ENCODE results near the gene GPA33.

Gene GPA33

GRCh38 chr1:167117225-167117624 lies 27.0 kb upstream of the GPA33 start:
- DNase-seq (ENCODE audit: low read depth), result no peak

GRCh38 chr1:167116174-167116573 lies 26.0 kb upstream of the GPA33 start:
- DNase-seq (ENCODE audit: low read depth), result no peak

GRCh38 chr1:167115655-167116054 lies 25.5 kb upstream of the GPA33 start:
- DNase-seq (ENCODE audit: low read depth), result no peak

- no peak for DNase-seq (ENCODE audit: low read depth)
These were observed 24.5 kb upstream of the GPA33 start for GRCh38 chr1:167114725-167115124.

GRCh38 chr1:167111868-167112709 lies 21.9 kb upstream of the GPA33 start:
- no peak for DNase-seq (ENCODE audit: low read depth)

- DNase-seq (ENCODE audit: low read depth), result no peak
These were observed 20.4 kb upstream of the GPA33 start for GRCh38 chr1:167110586-167110985.

- DNase-seq (ENCODE audit: low read depth), result no peak
These were observed 18.9 kb upstream of the GPA33 start for GRCh38 chr1:167109125-167109524.

GRCh38 chr1:167107456-167107855 lies 17.3 kb upstream of the GPA33 start:
- DNase-seq (ENCODE audit: low read depth), result no peak

- no peak for DNase-seq (ENCODE audit: low read depth)
These were observed 15.9 kb upstream of the GPA33 start for GRCh38 chr1:167106119-167106461.

GRCh38 chr1:167105271-167106118 lies 15.3 kb upstream of the GPA33 start:
- no peak for DNase-seq (ENCODE audit: low read depth)

GRCh38 chr1:167104256-167104633 lies 14.1 kb upstream of the GPA33 start:
- no peak for DNase-seq (ENCODE audit: low read depth)

GRCh38 chr1:167102906-167103573 lies 12.9 kb upstream of the GPA33 start:
- no peak for DNase-seq (ENCODE audit: low read depth)

GRCh38 chr1:167101754-167102153 lies 11.6 kb upstream of the GPA33 start:
- no peak for DNase-seq (ENCODE audit: low read depth)

GRCh38 chr1:167100730-167101129 lies 10.6 kb upstream of the GPA33 start:
- DNase-seq (ENCODE audit: low read depth), result no peak

- no peak for DNase-seq (ENCODE audit: low read depth)
These were observed 9.7 kb upstream of the GPA33 start for GRCh38 chr1:167099851-167100250.

- DNase-seq (ENCODE audit: low read depth), result no peak
These were observed 5.2 kb upstream of the GPA33 start for GRCh38 chr1:167095368-167095767.

GRCh38 chr1:167094690-167095089 lies 4.5 kb upstream of the GPA33 start:
- DNase-seq (ENCODE audit: low read depth), result no peak

GRCh38 chr1:167093846-167094516 lies 3.8 kb upstream of the GPA33 start, which contains the start of gene STYXL2:
Gene STYXL2, plus strand, starts transcription at chr1:167094075. Its CDS starts 775 bp downstream, at chr1:167094850.
- no peak for DNase-seq (ENCODE audit: low read depth)

GRCh38 chr1:167092653-167093052 lies 2.5 kb upstream of the GPA33 start:
- DNase-seq (ENCODE audit: low read depth), result no peak

- no peak for DNase-seq (ENCODE audit: low read depth)
These were observed 251 bp downstream of the GPA33 start for GRCh38 chr1:167089939-167090313.

- no peak for DNase-seq (ENCODE audit: low read depth)
These were observed 1.3 kb downstream of the GPA33 start for GRCh38 chr1:167088746-167089417.

GRCh38 chr1:167086768-167087167 lies 3.4 kb downstream of the GPA33 start:
- DNase-seq (ENCODE audit: low read depth), result no peak

All from activated T-cell treated with anti-CD3 and anti-CD28 coated beads for 48 hours (primary cell).